Panc1 (cell line): ENCODE measurements around the gene DNASE1L3. TPM values are rescaled to one million over a fixed set of nuclear protein-coding genes. Genes with fewer than 3 reads are reported as not detected.

Experiments used
- ATAC-seq: fragments of 200-7000 bp; cut with Tn5 transposase; 2 replicates; pipeline ENCODE4 v1.9.1; 2020; ENCODE audit warnings: mild to moderate bottlenecking, moderate library complexity
- BruUV-seq: library from RNA; stranded (reverse); fragments of 400-500 nt; replicated peaks from 2 replicates; lab custom pipeline; 2021; lab: Mats Ljungman, UMichigan
- CTCF ChIA-PET: fragments of 300-600 bp; sonication (Branson Sonifier 250); formaldehyde crosslinking; loops from one replicate; lab custom pipeline; 2022; ENCODE audit warnings: antibody characterized with exemption; lab: Charles Lee
- POLR2A ChIA-PET: fragments of 300-600 bp; sonication (Branson Sonifier 250); formaldehyde crosslinking; loops from one replicate; lab custom pipeline; 2022; ENCODE audit warnings: antibody characterized with exemption; lab: Charles Lee
- DNase-seq: peaks from one replicate; pipeline ENCODE4 v3.0.0-alpha.2; 2010; ENCODE audit warnings: low read depth, low spot score
- H3K27ac ChIP-seq: 2 replicates; pipeline ENCODE4 v1.5.1; 2011; ENCODE audit warnings: mild to moderate bottlenecking, low read length, inconsistent platforms
- H3K27me3 ChIP-seq: fragments of 200-500 bp; sonication (Bioruptor generic); 2 replicates; pipeline ENCODE4 v1.6.0; 2014; ENCODE audit warnings: low read length, inconsistent platforms; ENCODE audit not compliant: control insufficient read depth, insufficient read depth
- H3K36me3 ChIP-seq: fragments of 200-500 bp; sonication (Bioruptor generic); 2 replicates; pipeline ENCODE4 v1.5.1; 2014; ENCODE audit warnings: inconsistent platforms, mild to moderate bottlenecking, low read length, moderate library complexity; ENCODE audit not compliant: control insufficient read depth, insufficient read depth
- H3K4me1 ChIP-seq: 2 replicates; pipeline ENCODE4 v1.5.1; 2011; ENCODE audit warnings: inconsistent platforms, mild to moderate bottlenecking, low read length, moderate library complexity; ENCODE audit not compliant: control insufficient read depth, insufficient read depth
- H3K4me3 ChIP-seq, 2 experiments: 2 replicates each; pipeline ENCODE4 v1.5.1; 2011 to 2012; ENCODE audit warnings: low read depth in 2 of 2, low read length in 2 of 2, mild to moderate bottlenecking in 2 of 2, inconsistent platforms in 1 of 2, moderate library complexity in 1 of 2
- H3K9me3 ChIP-seq: fragments of 200-500 bp; sonication (Bioruptor generic); 2 replicates; pipeline ENCODE4 v1.5.1; 2014; ENCODE audit warnings: low read depth, mild to moderate bottlenecking, inconsistent platforms, low read length, moderate library complexity; ENCODE audit not compliant: control insufficient read depth, insufficient read depth
- CTCF ChIP-seq: fragments of 450-650 bp; IDR thresholded peaks from 2 replicates; pipeline ENCODE4 v1.5.1; 2017; ENCODE audit warnings: mild to moderate bottlenecking
- POLR2AphosphoS5 ChIP-seq: IDR thresholded peaks from 2 replicates; pipeline ENCODE4 v1.6.1; 2012; ENCODE audit warnings: mild to moderate bottlenecking, low read depth, low read length, moderate library complexity
- REST ChIP-seq, 2 experiments: IDR thresholded peaks; 2 replicates each; pipeline ENCODE4 v1.6.1; 2011 to 2012; ENCODE audit warnings: low read depth in 2 of 2, control low read depth in 1 of 2, low read length in 1 of 2, mild to moderate bottlenecking in 1 of 2, moderate library complexity in 1 of 2; ENCODE audit not compliant: insufficient read depth in 1 of 2
- SIN3A ChIP-seq: IDR thresholded peaks from 2 replicates; pipeline ENCODE4 v1.6.1; 2012; ENCODE audit warnings: low read depth, mild to moderate bottlenecking, low read length, moderate library complexity, borderline replicate concordance; ENCODE audit not compliant: insufficient read depth
- TCF7L2 ChIP-seq: IDR thresholded peaks from 2 replicates; pipeline ENCODE4 v1.6.1; 2011; ENCODE audit warnings: mild to moderate bottlenecking, low read depth, low read length, inconsistent platforms
- in situ Hi-C: cut with HindIII; loops from 2 replicates; pipeline ENCODE4 v1.10.0; 2016; ENCODE audit warnings: low sequenced_read_pairs, low pct_unique_long_range_greater_than_20kb
- intact Hi-C: fragments of 100-400 bp; cut with micrococcal nuclease; formaldehyde crosslinking; loops from one replicate; pipeline ENCODE4 v1.10.0; 2022; ENCODE audit not compliant: unreplicated experiment
- total RNA-seq: library from RNA; stranded (reverse); gene quantifications from one replicate; pipeline ENCODE4 v1.2.1, GENCODE V29; 2021; ENCODE audit not compliant: unreplicated experiment

The DNASE1L3 gene
- total RNA-seq, 1 experiment from 2014 or later = not detected

- in situ Hi-C loops (no loop called here), intact Hi-C loops (no loop called here)
- POLR2A ChIA-PET = no interaction called here
- peaks cover 7% of the 10 kb centered on the region; the same call in 1 of the 2 replicates for H3K4me1 ChIP-seq
- CTCF ChIA-PET = interaction anchor here (0.7 kb wide), 1 partner anchor 45 kb away, joined by 4 read pairs; no protein-coding TSS in a partner anchor
- H3K27ac ChIP-seq = no peak overlapping the region
- H3K36me3 ChIP-seq = no peaks in the 10 kb centered on the region
- no peaks in the 10 kb centered on the region for H3K9me3 ChIP-seq
- no peak overlapping the region for H3K4me3 ChIP-seq
- TF ChIP-seq SIN3A (no peak), TCF7L2 (no peak), POLR2AphosphoS5 (no peak), REST (IDR thresholded peaks at IDR 0.05; ENCODE audit: insufficient read depth in 1 of 2, low read depth in 2 of 2, low read length in 1 of 2) (no peak), CTCF (no peak)
- BruUV-seq = no TSS peak
- H3K27me3 ChIP-seq = no peaks in the 10 kb centered on the region
- DNase-seq = no peak
- ATAC-seq = no peak
Observed at GRCh38 chr3:58192069-58192468, 18.7 kb downstream of the DNASE1L3 start.

GRCh38 chr3:58191361-58191991 lies 19.3 kb downstream of the DNASE1L3 start:
- H3K9me3 ChIP-seq = no peaks in the 10 kb centered on the region
- DNase-seq (no peak), ATAC-seq (no peak)
- H3K4me3 ChIP-seq = no peak overlapping the region
- in situ Hi-C loops = no loop called here
- intact Hi-C loops = no loop called here
- H3K27me3 ChIP-seq = no peaks in the 10 kb centered on the region
- no peaks in the 10 kb centered on the region for H3K36me3 ChIP-seq
- ChIA-PET POLR2A (no interaction called here), CTCF (interaction anchor here (0.7 kb wide), 1 partner anchor 45 kb away, joined by 4 read pairs; no protein-coding TSS in a partner anchor)
- TF ChIP-seq SIN3A (no peak), CTCF (no peak), TCF7L2 (no peak), REST (IDR thresholded peaks at IDR 0.05; ENCODE audit: insufficient read depth in 1 of 2, low read depth in 2 of 2, low read length in 1 of 2) (no peak), POLR2AphosphoS5 (no peak)
- BruUV-seq = no TSS peak
- H3K27ac ChIP-seq = no peak overlapping the region
- H3K4me1 ChIP-seq = peaks cover 7% of the 10 kb centered on the region; the same call in 1 of the 2 replicates
